ENCODE measurements around the gene HACD2.

The HACD2 gene

DNA sequence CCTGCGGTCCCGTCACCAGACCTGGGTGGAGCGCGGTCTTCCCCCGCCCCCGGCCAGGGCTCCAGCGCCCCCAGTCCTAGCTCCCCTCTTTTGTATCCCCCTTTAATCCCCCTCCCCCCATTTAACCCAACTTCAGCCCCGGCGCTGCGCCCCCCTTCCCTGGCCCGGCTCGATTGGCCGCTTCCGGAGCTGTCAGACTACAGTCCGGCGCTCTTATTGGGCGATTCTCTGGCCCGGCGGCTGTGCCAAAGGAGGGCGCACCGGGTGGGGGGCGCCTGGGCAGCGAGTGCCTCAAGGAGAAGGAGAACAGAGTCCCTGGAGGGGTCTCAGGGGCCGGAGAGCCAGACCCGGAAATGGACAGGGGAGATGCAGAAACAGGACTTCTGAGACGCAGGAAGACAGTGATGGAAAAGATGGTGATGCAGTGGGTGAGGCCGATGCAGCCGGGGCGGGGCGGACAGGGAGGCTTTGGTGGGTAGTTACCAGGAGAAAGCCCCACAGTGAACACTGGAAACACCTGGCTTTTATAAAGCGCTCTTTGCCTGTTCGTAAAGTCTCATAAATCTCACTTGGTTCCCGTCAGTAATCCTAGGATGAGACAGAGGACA is 134.8 kb downstream of the HACD2 start:
- in situ Hi-C loops (cut with HindIII; ENCODE audit: low sequenced_read_pairs) = no loop called here

DNA sequence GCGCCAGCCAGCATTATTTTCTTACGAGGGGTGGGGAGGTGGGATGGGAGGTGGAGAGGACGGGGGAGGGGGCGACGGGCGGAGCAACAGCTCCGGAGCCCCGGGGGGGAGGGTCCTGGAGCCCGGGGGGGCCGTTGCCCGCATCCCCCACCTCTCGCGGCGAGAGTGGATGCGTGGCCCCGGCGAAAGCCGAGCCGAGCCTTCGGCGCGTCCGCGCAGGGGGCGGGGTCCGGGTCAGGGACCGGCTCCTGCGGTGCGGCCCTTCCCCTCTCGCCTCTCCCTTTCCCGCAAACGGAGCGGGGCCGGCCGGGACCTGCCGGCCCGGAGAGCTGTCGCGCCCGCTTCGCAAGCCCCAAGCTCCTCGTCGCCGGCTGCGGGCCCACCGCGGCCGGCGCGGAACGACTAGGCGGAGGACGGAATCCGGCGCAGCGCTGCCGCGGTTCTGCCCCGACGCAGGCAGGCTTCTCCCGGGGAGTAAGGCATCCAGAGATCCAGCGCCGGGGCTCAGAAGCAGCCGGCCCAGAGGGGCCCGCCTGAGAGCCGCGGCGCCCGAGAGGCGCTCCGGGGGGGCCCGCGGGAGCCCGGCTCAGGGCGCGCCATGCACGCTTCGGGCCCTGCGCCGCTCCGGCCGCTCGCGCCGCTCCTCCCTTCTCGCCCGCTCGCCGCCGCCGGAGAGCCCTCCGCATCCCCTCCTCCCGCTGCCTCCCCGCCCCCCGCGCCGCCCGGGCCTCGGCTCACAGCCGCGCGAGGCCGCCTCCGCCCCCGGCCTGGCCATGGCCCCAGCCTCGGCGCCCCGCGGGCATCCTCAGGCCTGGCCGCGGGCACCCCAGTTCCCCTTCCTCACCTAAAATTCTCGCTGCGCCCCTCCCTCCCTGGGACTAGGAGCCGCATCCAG is 135.5 kb downstream of the HACD2 start:
- in situ Hi-C loops (cut with HindIII; ENCODE audit: low sequenced_read_pairs) = no loop called here

DNA sequence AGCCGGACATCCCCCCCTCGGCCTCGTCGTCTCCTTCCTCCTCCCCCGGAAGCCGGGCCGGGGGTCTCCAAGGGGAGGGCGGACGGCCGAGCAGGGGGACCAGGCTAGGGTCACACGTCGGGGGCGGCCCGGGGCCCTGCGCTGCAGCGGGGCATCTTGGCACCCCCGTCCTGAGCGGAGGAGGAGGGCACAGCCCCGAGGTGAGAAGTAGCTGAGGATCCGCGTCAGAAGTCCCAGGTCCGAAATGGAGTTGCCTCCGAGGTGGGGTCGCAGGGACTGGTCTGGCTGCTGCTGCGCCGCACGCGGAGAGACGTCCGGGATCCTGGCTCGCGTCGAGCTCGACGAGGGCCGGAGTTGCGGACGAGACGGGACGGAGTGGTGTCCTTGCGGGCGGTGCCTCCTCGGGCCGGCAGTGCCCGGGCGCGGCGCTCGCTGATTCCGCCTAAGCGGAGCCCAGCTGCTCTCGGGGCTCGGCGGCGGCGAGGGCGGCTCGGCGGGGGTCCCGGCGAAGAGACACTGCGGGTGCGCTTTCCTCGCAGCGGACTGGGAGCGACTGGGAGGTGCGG is 136.2 kb downstream of the HACD2 start, which contains the start of gene ADCY5:
ADCY5 (minus strand) TSS at position 555 of the 566 bp plus-strand sequence; CDS start at position 10, 545 bp downstream.
- in situ Hi-C loops (cut with HindIII; ENCODE audit: low sequenced_read_pairs) = no loop called here

DNA sequence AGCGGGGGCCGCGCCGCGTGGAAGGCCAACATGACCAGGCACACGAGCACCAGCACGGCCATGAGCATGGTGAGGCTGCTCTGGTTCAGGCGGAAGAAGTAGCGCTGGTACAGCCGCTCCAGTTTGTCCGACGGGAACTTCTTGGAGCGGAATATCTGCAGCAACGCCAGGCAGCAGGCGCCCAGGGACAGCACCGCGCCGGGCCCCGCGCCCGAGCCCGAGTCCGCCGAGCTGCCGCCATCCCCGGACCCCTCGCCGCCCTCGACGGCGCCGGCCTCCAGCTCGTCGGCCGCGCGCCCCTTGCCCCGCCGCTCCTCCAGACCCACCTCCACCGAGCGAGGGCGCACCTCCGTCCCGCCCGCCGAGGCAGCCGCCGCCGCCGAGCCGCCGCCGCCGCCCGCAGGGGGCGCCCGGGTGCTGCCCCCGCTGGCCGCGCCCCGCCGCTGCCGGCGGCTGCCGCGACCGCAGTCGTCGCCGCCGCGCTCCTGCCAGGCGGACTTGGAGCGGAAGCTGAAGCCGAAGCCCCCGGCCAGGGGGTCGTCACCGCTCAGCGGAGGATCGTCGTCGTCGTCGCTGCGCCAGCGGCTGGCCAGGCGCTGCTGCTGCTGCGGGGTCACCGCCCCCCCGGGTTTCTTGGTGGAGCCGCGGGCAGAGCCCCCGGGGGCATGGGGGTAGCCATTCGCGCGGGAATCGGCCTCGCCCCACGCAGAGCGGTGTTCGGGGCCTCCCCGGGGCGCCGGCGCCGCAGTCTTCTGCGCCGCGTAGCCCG is 136.9 kb downstream of the HACD2 start:
- in situ Hi-C loops (cut with HindIII; ENCODE audit: low sequenced_read_pairs) = no loop called here

DNA sequence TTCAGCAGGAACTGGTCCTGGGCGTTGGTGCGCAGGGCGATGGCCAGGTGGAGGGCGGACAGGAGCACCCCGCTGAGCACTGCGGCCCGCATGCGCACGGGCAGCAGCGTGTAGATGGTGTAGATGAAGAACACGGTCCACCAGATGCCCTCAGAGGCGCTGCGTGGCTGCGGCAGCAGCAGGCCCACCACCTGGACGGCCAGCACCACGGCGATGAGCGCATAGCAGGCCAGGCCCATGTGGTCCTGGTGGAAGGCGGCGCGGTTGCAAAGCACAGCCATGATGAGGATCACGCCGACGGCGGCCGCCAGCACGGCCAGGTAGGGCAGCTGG is 137.5 kb downstream of the HACD2 start:
- in situ Hi-C loops (cut with HindIII; ENCODE audit: low sequenced_read_pairs) = no loop called here

DNA sequence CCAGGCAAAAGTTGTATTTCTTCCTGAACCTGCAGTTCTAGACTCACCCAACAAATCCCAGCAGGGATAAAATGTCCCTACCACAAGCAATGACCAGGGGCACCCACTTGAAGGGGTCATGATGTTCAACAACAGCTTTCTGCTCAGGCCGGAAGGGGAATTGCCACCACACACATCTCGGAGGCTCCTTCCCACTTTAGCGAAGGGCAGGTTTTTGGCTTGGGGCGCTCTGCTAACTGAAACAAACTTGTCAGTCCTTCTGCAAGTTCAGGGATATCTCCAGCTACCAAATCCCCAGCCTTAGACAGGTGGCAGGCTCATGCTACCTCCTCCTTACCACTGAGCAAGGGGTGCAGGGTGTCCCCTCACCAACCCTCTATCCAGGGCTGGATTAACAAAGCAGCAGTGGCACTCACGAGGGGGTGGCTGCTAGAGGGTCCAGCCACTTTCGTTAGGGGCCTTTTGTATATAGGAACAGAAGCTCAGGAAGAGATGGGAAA is 138.2 kb downstream of the HACD2 start:
- in situ Hi-C loops (cut with HindIII; ENCODE audit: low sequenced_read_pairs) = no loop called here

DNA sequence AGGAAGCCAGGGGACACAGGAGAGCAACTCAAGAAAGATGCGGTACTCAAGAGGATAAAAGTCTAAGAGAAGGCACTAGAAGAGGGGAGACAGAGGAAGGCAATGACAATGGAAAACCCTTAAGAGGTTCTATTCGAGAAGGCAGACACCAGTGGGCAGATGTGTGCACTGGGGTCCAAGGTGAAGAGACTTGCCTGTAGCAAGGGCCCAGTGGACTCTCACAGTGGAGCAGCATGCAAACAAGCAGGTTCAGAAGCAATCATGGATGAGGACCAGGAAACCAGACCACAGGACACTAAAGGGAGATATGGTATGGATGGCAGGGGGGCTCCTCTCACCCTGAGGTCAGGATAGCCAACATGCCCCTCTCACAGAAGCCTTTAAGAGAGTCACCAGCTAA is 138.6 kb downstream of the HACD2 start:
- in situ Hi-C loops (cut with HindIII; ENCODE audit: low sequenced_read_pairs) = no loop called here

DNA sequence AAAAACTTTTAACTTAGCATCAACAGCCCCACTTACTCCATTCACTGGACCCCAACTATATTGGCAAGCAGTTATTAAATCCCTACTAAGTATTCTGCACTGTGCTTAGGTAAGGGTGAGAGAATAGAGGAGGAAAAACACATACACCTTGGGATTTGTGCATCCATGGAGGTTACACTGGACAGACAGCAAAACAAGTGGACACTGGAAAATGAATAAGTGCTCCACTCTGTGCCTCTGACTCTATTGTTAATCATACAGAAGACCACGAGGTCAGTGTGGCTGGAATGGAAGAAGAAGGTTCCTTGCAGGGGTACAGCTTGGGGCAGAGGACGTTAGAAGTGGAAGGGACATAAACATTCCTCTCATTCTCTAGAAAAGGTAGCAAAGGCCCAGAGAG is 139.2 kb downstream of the HACD2 start:
- in situ Hi-C loops (cut with HindIII; ENCODE audit: low sequenced_read_pairs) = no loop called here

DNA sequence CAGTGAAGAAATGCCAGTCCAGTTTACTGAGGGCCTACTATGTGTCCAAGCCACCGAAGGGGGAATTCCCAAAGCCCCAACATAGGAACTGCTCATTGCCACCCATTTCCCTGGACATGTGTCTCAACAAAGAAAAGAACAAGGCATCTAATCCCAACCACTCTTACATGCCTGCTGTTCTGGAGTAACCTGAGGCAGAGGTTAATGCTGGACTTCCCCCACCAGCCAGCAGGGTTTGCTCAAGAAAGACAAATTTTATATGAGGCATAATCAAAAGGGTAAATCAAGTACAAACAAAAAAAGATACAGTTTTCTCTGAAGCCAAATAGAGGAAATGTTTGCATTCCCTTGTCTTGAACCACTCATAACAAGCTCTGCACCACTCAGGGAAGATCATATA is 140.1 kb downstream of the HACD2 start:
- in situ Hi-C loops (cut with HindIII; ENCODE audit: low sequenced_read_pairs) = no loop called here

DNA sequence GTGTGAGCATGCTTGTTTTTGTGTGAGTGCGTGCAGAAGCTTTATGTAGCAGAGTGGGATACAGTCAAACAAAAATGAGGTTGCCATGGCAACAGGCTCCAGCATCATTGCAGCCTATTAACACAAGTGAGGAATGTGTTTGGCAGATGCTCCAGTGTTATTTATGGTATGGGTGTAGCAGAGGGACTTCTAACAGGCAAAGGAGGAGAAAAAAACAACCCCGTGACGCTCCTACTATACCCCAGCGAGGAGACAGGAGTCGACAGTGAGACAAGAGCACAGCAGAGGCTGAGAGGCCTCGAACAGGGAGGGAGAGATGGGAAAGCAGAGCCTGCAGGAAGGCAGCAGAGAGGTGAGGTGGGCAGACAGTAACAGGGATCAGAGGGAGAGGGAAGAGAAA is 140.8 kb downstream of the HACD2 start:
- in situ Hi-C loops (cut with HindIII; ENCODE audit: low sequenced_read_pairs) = no loop called here

DNA sequence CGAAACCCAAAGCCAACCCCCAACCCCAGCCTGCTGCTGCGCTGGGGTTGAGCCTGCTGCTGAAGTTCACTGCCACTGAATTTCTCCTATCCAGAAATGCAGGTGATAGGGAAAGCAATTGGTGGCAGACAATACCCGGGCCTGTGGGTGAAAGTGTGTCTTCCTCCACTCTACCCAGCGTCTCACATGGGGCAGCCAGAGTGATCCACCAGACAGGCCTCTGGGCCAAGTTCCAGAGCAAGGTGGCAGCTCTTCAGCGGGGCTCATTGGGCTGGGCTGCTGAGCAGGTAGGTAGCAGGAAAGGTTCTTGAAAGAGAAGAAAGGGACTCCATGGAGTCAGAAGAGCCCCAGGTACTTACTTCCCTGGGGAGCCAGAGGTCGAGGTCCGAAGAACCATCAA is 141.9 kb downstream of the HACD2 start:
- in situ Hi-C loops (cut with HindIII; ENCODE audit: low sequenced_read_pairs) = no loop called here

DNA sequence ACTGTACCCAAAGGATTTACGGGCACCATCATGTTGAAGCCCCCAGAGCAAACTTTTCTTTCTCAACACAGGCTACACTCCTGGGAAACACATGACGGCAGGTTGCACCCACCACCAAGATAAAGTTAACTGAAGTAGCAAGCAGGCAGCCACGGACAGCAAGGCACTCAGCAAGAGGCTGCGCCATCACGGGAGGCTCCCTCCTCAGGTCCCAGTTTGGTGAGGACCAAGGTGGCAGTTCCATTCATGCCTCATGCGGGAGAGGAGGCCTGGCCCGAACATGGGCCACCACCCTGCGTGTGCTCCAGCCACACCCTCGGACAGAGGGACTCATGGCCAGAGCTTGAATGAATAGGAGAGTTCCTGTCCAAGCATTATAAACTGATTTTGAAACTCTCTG is 142.7 kb downstream of the HACD2 start:
- in situ Hi-C loops (cut with HindIII; ENCODE audit: low sequenced_read_pairs) = no loop called here

All from endothelial cell of hepatic sinusoid (primary cell).